OCI-LY1 (cell line): Measurements from ENCODE around the gene STK39.

Source experiments
- EZH2 ChIP-seq: fragments of 200-600 bp; sonication (generic), shearing (Covaris generic); IDR thresholded peaks from 2 replicates; pipeline ENCODE4 v1.8.0; 2017; ENCODE audit warnings: borderline replicate concordance, mixed run types, mild to moderate bottlenecking, antibody characterized with exemption, low read length, moderate library complexity, mixed read lengths
- TF ChIP-seq, protein P1 (sequence below): fragments of 200-600 bp; sonication (generic), shearing (Covaris generic); IDR thresholded peaks from 2 replicates; pipeline ENCODE4 v1.5.1; 2017; ENCODE audit warnings: mild to moderate bottlenecking, antibody characterized with exemption, low read length, moderate library complexity, mixed read lengths

DNA sequence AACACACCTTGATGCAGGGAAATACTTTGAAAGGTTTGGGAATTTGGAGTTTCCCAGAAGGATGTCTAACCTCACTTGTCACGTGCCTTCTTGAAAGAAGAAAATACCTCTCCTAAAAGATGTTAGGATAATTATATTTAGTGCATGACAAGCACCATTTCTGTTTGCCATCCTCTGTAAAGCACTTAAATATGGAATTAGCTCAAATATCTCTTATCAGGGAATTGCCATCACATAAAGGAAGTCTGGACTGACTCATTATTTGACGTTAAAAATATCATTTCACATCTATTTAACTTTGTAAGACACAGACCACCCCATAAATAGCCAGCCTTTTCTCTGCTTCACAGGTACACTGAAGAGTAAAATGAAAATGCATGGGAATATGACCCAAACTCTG lies 140.1 kb downstream of the STK39 start:
- TF ChIP-seq, protein P1, sequence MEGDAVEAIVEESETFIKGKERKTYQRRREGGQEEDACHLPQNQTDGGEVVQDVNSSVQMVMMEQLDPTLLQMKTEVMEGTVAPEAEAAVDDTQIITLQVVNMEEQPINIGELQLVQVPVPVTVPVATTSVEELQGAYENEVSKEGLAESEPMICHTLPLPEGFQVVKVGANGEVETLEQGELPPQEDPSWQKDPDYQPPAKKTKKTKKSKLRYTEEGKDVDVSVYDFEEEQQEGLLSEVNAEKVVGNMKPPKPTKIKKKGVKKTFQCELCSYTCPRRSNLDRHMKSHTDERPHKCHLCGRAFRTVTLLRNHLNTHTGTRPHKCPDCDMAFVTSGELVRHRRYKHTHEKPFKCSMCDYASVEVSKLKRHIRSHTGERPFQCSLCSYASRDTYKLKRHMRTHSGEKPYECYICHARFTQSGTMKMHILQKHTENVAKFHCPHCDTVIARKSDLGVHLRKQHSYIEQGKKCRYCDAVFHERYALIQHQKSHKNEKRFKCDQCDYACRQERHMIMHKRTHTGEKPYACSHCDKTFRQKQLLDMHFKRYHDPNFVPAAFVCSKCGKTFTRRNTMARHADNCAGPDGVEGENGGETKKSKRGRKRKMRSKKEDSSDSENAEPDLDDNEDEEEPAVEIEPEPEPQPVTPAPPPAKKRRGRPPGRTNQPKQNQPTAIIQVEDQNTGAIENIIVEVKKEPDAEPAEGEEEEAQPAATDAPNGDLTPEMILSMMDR, result no peak
- no peak for TF ChIP-seq EZH2
